ENCODE measurements around the gene PARVA.

The PARVA gene

DNA sequence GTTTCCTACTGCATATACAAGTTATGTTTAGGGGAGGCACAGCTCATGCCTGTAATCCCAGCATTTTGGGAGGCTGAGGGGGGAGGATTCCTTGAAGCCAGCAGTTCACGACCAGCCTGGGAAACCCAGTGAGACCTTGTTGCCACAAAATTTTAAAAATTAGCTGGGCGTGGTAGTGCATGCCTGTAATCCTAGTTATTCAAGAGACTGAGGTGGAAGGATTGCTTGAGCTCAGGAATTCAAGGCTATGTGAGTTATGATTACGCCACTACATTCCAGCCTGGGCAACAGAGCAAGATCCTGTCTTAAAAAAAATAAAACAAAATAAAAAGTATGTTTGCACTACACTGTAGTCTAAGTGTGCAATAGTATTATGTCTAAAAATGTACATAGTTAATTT, 188.0 kb downstream of the PARVA start:
- TF ChIP-seq, protein P1, sequence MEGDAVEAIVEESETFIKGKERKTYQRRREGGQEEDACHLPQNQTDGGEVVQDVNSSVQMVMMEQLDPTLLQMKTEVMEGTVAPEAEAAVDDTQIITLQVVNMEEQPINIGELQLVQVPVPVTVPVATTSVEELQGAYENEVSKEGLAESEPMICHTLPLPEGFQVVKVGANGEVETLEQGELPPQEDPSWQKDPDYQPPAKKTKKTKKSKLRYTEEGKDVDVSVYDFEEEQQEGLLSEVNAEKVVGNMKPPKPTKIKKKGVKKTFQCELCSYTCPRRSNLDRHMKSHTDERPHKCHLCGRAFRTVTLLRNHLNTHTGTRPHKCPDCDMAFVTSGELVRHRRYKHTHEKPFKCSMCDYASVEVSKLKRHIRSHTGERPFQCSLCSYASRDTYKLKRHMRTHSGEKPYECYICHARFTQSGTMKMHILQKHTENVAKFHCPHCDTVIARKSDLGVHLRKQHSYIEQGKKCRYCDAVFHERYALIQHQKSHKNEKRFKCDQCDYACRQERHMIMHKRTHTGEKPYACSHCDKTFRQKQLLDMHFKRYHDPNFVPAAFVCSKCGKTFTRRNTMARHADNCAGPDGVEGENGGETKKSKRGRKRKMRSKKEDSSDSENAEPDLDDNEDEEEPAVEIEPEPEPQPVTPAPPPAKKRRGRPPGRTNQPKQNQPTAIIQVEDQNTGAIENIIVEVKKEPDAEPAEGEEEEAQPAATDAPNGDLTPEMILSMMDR (IDR thresholded peaks at IDR 0.05; ENCODE audit: low read depth, low read length) = no peak
- H3K4me3 ChIP-seq (ENCODE audit: low read depth, low read length) = no peak overlapping the region

DNA sequence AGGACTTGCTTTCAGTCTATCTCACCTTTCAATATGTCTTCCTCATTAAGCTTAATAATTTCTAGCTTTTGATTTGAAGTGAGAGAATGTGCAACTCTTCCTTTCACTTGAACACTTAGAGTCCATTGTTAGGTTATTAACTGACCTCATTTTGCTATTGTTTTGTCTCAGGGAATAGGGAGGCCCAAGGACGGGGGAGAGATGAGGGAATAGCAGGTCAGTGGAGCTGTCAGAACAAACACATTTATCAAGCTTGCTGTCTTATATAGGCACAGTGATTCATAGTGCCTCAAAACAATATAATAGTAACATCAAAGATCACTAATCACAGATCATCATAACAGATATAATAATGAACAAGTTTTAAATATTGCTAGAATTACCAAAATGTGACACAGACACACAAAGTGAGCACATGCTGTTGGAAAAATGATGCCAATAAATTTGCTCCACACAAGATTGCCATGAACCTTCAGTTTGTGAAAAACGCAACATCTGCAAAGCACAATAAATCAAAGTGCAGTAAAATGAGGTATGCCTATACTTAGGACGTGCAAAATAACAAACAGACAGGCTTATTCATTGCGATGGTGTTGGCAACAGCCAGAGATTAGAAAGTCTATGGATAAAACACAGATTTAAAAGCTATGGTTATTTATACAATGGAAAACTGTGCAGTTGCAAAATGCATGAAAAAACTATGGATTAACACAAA, 190.5 kb downstream of the PARVA start:
- TF ChIP-seq, protein P1 (IDR thresholded peaks at IDR 0.05; ENCODE audit: low read depth, low read length) = no peak
- H3K4me3 ChIP-seq (ENCODE audit: low read depth, low read length) = no peak overlapping the region

DNA sequence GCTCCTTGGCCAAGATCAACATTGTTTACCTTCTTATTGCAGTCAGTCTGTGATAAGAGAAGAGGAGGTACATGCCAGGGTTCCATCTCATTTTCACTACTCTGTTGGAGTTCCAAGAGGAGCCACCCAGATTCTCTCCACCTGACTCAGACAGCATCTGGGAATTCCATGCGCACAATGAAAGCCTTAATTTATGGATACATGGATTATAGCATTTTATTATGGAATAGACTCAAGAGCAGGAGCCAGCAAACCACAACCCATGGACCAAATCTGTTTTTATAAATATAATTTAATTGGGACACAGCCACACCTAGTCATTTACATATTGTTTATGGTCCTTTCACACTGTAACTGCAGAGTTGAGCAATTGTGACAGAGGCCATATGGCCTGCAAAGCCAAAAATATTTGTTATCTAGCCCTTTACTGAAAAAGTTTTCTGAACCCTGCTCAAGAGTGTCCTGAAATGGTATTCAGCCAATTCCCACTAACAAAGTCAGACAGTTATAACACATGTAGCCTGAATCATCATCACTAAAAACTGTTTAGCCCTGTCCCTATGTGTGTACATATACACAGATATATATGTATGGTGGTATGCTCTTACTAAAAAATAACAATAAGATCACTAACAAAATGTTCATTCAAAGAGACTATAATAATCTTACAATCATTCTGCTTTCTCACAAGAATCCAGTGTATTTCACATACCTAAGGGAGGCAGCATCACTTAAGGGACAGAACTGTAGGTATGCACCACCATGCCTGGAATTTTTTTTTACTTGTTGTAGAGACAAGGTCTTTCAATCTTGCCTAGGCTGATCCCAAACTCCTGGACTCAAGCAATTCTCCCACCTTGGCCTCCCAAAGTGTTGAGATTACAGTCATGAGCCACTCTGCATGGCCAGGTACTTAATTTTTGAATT, 192.4 kb downstream of the PARVA start:
- TF ChIP-seq, protein P1 (IDR thresholded peaks at IDR 0.05; ENCODE audit: low read depth, low read length) = no peak

DNA sequence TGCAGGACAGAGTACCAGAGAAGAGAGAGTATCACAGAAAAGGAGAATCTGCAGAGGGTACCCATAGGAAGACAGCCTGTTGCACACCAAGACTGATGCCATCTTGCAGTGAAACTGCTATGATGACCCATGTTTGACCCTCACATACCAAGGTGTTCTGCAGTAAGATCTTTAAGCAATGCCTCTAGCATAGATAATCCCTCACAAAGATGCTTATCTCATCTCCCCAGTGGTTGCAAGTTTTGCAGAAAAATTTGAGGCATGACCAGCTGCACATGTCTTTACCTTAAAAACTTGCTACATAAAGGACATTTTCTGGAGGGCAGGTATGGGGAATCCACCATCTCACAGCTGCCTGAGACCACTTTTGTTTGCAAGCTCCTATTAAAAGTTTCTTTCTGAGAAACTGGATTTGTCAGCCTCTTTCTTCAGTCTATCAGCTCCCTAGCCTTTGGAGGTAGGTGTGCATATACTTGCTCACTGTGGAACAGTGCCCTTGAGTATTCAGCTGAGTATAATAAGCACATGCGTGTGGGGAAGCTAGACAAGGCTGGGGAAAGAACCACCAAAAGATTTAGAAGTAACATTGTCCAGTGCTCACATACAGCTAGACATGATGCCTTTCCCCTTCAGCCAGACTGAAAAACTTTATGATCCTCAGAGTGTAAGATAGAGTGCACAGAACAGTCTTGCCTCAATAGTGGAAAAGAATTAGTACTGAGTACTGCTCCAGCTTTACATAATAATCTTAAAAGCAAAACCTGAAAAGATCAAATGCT, 196.5 kb downstream of the PARVA start:
- H3K4me3 ChIP-seq (ENCODE audit: low read depth, low read length) = no peak overlapping the region
- TF ChIP-seq, protein P1 (IDR thresholded peaks at IDR 0.05; ENCODE audit: low read depth, low read length) = no peak

More for the DNA sequence above, 192.4 kb downstream of the PARVA start:
- H3K4me3 ChIP-seq (ENCODE audit: low read depth, low read length) = no peak overlapping the region

DNA sequence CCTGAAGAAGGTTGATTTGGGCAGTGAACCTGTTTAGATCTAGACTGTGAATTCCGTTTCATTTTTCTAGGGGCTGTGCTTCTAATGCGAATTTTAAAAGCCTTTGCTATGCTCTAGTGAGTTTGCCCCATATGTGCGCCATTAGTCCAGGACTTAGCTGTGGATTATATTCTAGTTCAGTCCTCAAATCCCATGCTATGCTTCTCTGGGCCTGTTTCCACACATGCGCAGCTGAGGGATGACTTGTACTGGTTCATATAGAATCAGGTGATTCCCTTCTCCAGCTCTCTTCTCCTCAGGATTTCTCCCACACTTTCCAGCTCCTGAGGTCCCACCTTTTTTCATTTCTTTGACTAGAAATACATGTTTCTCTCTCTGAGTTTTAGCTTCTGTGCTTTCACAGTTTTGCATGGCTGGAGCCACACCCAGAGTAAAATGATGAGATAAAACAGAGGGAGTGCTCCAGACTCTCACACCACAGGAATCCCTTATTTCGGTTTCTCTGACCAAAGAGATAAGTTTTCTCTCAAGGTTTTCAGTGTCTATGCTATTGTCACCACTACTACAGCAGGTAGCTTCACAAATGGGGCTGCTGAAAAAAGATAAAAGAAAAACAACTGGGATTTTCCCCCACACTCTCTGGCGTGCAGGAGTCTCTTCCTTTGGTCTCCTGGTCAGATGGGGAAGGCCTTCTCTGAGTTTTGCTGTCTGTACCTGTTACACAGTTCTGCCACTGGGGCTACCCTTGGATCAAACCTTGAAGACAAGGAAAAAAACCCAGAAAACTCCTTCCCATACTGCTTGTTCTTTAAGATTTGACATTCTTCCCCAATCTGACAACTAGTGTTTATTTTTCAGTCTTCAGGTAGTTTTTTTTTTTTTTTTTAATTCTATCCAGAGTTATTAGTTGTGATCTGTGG, 200.6 kb downstream of the PARVA start:
- TF ChIP-seq, protein P1 (IDR thresholded peaks at IDR 0.05; ENCODE audit: low read depth, low read length) = no peak
- no peak overlapping the region for H3K4me3 ChIP-seq (ENCODE audit: low read depth, low read length)

DNA sequence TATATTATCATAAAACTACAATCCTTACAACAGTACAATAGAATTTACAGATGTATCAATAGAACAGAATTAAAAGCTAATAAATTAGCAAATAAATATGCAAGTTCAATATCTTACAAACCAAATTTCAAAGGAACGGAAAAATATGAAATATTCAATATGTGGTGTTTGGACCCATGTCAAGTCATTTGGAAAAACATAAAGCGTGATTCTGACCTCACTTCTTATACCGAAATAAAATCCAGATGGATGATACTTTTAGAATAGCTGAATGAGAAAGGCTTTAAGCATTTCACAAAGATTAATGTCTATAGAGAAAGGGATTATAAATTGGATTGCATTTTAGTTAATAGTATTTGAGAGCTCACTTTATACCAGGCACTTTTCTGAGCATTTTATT, 204.0 kb downstream of the PARVA start:
- TF ChIP-seq, protein P1 (IDR thresholded peaks at IDR 0.05; ENCODE audit: low read depth, low read length) = no peak
- H3K4me3 ChIP-seq (ENCODE audit: low read depth, low read length) = no peak overlapping the region

Measured in WI38 (cell line).